ENCODE results near the gene KCTD18.

Gene KCTD18

GRCh38 chr2:200509612-200510433, at the start of gene KCTD18:
KCTD18 (minus strand) TSS chr2:200510068; CDS start chr2:200507016, 3,052 bp downstream.
- peak; percentile 90 for DNase-seq

GRCh38 chr2:200540793-200541192, 30.9 kb upstream of the KCTD18 start:
- DNase-seq: no peak

- DNase-seq: no peak
These were observed 28.3 kb upstream of the KCTD18 start for GRCh38 chr2:200538139-200538538.

DNA sequence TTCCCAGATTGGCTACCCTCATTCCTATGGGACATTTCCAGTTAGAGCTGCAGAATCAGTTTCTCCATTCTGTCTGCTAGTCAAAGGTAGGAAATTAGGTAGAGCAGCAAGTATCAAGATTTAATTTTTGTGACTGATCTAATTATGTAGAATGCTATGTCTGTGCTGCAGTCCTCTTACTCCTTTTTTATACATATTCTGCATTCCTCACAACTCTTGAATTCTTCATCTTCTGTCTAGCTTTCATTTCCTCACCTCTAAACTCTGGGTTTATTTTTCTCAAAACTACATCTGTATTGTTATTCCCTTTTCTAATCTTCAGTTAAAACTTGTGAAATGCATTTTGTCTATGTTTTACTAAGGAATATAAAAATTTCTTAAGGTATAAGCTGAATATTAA, 24.7 kb upstream of the KCTD18 start:
- DNase-seq: no peak

- no peak for DNase-seq
These were observed 23.9 kb upstream of the KCTD18 start for GRCh38 chr2:200533754-200534153.

DNA sequence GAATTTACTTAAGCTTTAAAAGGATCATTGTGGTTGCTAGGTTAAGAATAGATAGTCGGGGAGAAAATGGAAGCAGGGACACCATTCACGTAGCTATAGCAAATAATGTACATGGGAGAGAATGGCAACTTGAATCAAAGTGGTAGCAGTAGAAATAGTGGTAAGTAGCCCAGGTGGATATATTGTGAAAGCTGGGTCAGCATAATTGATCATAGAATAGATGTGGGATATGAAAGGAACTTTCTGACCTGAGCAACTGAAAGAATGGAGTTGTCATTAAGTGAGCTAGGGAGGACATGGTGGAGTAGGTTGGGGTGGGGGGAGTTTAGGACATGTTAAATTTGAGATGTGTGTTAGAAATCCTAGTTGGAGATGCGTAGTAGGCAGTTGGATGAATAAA, 18.4 kb upstream of the KCTD18 start:
- no peak for DNase-seq

- DNase-seq: peak; percentile 94
These were observed 16.2 kb upstream of the KCTD18 start, which contains the start of gene SGO2 for GRCh38 chr2:200525882-200526651. SGO2 (plus strand) TSS chr2:200526207; CDS start chr2:200532976, 6,769 bp downstream.

DNA sequence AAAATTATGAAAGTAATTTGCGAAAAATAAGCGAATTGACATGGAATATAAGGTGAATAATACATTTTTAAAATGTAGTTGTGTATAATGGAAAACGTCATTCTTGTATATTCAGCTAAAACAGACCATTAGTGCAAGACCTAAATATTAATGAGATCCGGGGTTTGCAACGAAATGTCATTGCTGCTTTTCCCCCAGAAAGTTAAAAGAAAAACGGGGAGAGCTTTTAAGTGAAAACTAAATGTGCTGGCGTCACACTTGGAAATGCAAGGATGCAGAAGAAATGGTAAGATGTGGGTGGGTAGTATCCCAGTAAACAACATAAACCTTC, 15.6 kb upstream of the KCTD18 start:
- DNase-seq: no peak

- DNase-seq: no peak
These were observed 15.2 kb upstream of the KCTD18 start for GRCh38 chr2:200525066-200525465.

GRCh38 chr2:200523604-200524003, 13.7 kb upstream of the KCTD18 start:
- no peak for DNase-seq

GRCh38 chr2:200523158-200523557, 13.3 kb upstream of the KCTD18 start:
- no peak for DNase-seq

GRCh38 chr2:200515155-200515554, 5.3 kb upstream of the KCTD18 start:
- no peak for DNase-seq

DNA sequence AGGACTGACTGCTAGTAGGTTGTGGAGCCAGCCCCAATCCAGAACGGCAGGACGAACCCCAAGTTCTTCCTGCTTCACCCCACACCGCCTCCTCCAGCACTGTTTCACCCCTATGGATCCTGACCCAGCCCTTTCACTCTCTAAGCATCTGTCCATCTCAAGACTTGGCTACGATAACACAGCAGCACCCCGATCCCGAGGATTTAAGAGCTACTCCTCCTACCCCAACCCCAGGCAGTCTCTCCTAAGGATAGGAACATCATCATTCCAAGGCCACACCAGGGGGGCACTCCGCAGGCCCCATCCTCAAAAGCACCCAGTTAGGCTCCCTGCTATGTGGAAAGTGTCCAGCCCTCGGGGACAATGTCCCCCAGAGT, 645 bp downstream of the KCTD18 start:
- no peak for DNase-seq

DNA sequence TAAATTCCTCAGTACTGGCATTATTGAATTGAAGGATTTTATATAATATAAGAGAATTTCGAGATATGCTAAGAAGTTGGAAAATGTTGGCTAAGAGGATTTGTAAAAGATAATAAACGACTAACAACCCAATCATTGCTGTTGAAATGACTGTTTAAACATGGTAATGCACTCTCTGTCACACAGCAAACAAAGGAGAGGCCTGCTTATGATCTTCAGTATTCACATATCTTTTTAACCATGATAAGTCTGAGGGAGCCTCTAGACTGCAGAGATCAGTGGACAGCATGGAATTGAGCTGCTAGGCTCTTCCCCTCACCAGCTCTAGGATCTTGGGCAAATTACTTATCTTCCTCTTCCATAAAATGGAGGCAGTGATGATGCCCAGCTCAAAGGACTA, 2.7 kb downstream of the KCTD18 start:
- DNase-seq: no peak

DNA sequence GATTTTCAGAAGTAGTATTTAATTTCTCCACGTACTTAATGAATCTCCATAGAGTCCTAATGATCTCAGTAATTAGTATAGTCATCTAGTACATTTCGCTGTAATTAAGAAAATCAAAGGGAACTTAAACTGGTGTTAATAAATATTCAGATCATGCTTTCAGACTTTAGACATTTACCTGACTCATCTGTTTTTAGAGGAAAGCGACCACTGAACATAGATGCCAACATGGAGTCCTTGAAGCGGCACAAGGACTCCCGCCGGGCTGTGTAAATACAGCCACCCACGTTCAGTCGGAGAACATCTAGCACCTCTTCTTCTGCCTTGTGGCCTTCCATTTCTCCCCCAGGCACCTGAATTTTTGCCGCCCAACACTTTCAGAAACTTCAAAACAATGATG, 3.2 kb downstream of the KCTD18 start:
- DNase-seq: no peak

DNA sequence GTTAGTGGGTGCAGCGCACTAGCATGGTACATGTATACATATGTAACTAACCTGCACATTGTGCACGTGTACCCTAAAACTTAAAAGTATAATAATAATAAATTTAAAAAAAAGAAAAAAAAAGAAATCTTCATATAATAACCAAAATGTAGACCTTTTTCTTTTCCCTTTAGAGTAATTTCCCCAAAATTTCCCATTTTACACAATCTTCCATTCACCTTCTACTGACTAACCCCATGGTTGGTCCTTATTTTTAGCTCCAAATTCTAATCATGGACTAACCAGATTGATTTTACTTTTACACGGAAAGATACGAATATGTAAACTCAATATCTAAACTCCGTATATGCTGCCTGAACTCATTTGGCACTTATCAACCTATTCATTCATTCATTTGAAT, 7.7 kb downstream of the KCTD18 start:
- no peak for DNase-seq

DNA sequence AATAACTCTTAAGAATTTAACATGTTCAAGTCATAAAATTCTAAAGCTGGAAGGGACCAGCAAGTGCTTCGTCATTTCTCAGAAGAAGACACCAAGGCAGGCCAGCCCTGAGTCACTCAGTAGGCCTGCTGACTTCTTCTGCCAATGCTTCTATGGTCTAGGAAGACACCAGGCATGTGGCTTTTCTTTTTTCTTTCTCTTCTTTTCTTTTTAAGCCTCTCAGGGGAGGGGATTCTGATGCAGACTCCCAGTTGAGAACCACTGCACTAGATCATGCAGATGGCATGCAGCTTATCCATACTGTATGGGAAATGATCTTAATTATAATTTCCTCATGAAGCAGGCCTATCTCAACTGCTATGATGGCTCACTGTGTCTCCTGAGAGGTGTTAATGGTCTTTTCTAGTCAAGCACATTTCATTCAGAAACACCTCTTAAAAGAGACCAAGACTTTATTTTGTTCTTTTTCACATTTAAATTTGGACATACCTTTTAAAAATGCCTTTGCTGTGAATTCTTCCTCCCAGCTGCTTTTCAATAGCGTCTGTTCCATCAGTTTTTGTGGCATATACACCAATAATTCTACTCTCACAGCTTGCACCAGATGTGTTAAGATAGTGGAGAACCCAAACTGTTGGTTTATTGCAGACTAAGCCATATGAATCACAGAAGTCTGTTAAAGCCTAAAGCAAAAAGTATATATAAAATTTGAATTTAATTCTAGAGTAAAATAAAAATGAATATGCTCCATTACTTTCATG, 11.3 kb downstream of the KCTD18 start:
- DNase-seq: no peak

GRCh38 chr2:200496696-200497095, 13.2 kb downstream of the KCTD18 start:
- no peak for DNase-seq

DNA sequence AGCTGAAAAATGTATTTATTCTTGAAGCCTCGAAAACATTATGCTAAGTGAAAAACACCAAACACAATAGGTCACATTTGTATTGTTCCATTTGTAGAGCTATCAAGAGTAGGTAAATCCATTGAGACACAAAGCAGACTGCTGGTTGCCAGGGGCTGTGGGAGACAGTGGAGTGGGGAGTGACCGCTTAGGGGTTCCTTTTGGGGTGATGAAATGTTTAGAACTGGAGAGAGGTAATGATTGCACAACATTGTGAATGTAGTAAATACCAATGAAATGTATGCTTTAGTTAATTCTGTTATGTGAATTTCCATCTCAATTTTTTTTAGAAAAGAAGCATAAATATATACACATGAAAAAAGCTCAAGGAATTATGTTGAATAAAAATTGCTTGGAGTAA, 15.8 kb downstream of the KCTD18 start:
- no peak for DNase-seq

- no peak for DNase-seq
These were observed 17.2 kb downstream of the KCTD18 start for GRCh38 chr2:200492656-200493055.

DNA sequence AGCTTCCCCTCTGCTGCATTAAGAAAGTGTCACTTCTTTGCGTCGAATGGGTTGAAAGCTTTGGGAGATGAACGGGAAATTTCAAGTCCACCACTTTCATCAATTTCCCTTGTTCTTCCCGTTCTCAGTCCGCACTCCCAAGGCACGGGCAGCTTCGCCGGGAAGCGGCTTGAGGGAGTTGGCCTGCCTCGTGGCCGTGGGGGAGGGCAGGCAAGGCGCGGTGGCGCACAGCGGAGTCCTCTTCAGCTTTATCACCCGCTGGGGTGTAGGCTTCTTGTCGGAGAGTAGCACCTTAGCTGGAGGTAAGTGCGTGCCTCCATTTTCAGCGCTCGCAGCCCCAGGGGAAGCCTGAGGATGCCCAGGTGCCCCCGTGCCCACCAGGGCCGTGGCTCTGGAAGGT, 19.9 kb downstream of the KCTD18 start:
- no peak for DNase-seq

DNA sequence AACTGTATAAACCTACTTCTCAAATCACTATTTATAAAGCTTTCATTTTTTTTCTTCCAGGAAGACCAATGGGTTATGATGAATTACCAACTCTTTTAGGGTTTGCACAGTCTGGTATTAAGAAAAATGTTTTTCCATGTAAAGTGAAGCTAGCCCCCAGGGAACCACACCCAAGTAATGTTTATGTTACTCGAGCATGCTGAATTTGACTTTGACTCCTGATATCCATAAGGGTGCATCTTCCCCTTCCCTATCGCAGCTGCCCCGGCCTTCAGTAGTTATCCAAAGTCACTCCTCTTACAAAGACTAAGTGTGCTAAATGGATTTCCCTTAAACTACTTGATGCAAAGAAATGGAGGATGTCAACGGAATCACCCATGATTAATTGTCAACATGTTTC, 21.7 kb downstream of the KCTD18 start:
- DNase-seq: no peak

GRCh38 chr2:200486529-200486928, 23.3 kb downstream of the KCTD18 start:
- DNase-seq: no peak

DNA sequence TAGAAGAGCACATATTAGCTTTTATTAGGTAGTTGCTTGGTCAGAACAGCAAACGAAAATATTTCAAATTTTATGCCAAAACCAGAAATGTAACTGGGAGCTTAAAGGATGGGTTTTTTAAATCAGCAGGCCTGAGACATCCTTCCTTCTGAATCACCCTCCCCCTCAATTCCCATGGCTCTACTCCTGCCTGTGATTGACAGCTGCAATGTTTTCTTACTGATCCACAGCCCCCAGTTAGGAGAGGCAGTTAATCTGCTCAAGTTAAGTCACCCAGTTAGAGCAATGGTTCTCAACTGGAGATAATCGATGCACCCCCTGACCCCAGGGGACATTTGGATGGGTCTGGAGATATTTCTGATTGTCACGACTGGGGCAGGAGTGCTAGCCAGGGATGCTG, 24.9 kb downstream of the KCTD18 start:
- no peak for DNase-seq
